Ectodermal cell (in vitro differentiated cells): ENCODE data around the gene HMG20A.

Source experiments
- H3K27ac ChIP-seq: 2 replicates; pipeline ENCODE4 v1.7.0; 2013; ENCODE audit warnings: mild to moderate bottlenecking, low read depth, low read length; ENCODE audit not compliant: insufficient read depth, poor library complexity, severe bottlenecking
- H3K27me3 ChIP-seq: 2 replicates; pipeline ENCODE4 v1.7.0; 2013; ENCODE audit warnings: mild to moderate bottlenecking, low read length; ENCODE audit not compliant: insufficient read depth, control insufficient read depth, poor library complexity, severe bottlenecking
- H3K36me3 ChIP-seq: one replicate; pipeline ENCODE4 v1.7.0; 2013; ENCODE audit warnings: low read length; ENCODE audit not compliant: control insufficient read depth, insufficient read depth
- H3K4me1 ChIP-seq: one replicate; pipeline ENCODE4 v1.7.0; 2013; ENCODE audit warnings: low read length; ENCODE audit not compliant: control insufficient read depth, insufficient read depth
- H3K4me3 ChIP-seq: 2 replicates; pipeline ENCODE4 v1.7.0; 2013; ENCODE audit warnings: low read depth, low read length, control low read depth; ENCODE audit not compliant: insufficient read depth
- H3K9me3 ChIP-seq: 2 replicates; pipeline ENCODE4 v1.7.0; 2013; ENCODE audit warnings: mild to moderate bottlenecking, low read length, moderate library complexity; ENCODE audit not compliant: control insufficient read depth
- WGBS, 2 experiments: methylation state at CpG; one replicate each; pipeline ENCODE4 v1.1.7; 2013; ENCODE audit warnings: missing lambda C conversion rate in 2 of 2; 5-methylcytosine and 5-hydroxymethylcytosine counted together

The HMG20A gene

GRCh38 chr15:77514641-77515402 is 94.1 kb downstream of the HMG20A start:
- H3K4me1 ChIP-seq = peaks cover 27% of the 10 kb centered on the region
- H3K4me3 ChIP-seq = no peak overlapping the region
- no peaks in the 10 kb centered on the region for H3K27me3 ChIP-seq
- no peaks in the 10 kb centered on the region for H3K36me3 ChIP-seq
- no peaks in the 10 kb centered on the region for H3K9me3 ChIP-seq
- WGBS, 2 experiments = 75 to 77% methylated on average over 10 to 11 of the region's 11 CpGs
- H3K27ac ChIP-seq = no peak overlapping the region

- Histone ChIP-seq H3K27ac (no peak overlapping the region), H3K4me1 (peaks cover 22% of the 10 kb centered on the region), H3K36me3 (no peaks in the 10 kb centered on the region), H3K9me3 (no peaks in the 10 kb centered on the region), H3K27me3 (no peaks in the 10 kb centered on the region), H3K4me3 (no peak overlapping the region)
- 93 to 94% methylated on average over 2 of the region's 2 CpGs for WGBS, 2 experiments
These were observed 94.9 kb downstream of the HMG20A start for GRCh38 chr15:77515613-77516012.

- no peak overlapping the region for H3K27ac ChIP-seq
- H3K36me3 ChIP-seq = no peaks in the 10 kb centered on the region
- H3K4me3 ChIP-seq = no peak overlapping the region
- no peaks in the 10 kb centered on the region for H3K27me3 ChIP-seq
- peaks cover 22% of the 10 kb centered on the region for H3K4me1 ChIP-seq
- WGBS, 2 experiments = 93 to 94% methylated on average over 7 of the region's 7 CpGs
- H3K9me3 ChIP-seq = no peaks in the 10 kb centered on the region
These were observed 95.4 kb downstream of the HMG20A start for GRCh38 chr15:77516076-77516475.

GRCh38 chr15:77516786-77517185 is 96.1 kb downstream of the HMG20A start:
- H3K36me3 ChIP-seq = no peaks in the 10 kb centered on the region
- no peaks in the 10 kb centered on the region for H3K9me3 ChIP-seq
- 96% methylated on average over 12 of the region's 12 CpGs for WGBS, 2 experiments
- peaks cover 22% of the 10 kb centered on the region for H3K4me1 ChIP-seq
- H3K4me3 ChIP-seq = no peak overlapping the region
- H3K27ac ChIP-seq = no peak overlapping the region
- H3K27me3 ChIP-seq = no peaks in the 10 kb centered on the region

- Histone ChIP-seq H3K27me3 (no peaks in the 10 kb centered on the region), H3K4me3 (no peak overlapping the region), H3K4me1 (peaks cover 22% of the 10 kb centered on the region), H3K36me3 (no peaks in the 10 kb centered on the region), H3K9me3 (no peaks in the 10 kb centered on the region), H3K27ac (no peak overlapping the region)
- WGBS, 2 experiments = 80 to 84% methylated on average over 6 to 7 of the region's 7 CpGs
These were observed 96.9 kb downstream of the HMG20A start for GRCh38 chr15:77517579-77517978.

GRCh38 chr15:77518458-77518857 is 97.8 kb downstream of the HMG20A start:
- no peaks in the 10 kb centered on the region for H3K27me3 ChIP-seq
- H3K4me3 ChIP-seq = no peak overlapping the region
- WGBS, 2 experiments = 95 to 99% methylated on average over 6 of the region's 6 CpGs
- no peaks in the 10 kb centered on the region for H3K36me3 ChIP-seq
- no peaks in the 10 kb centered on the region for H3K9me3 ChIP-seq
- H3K27ac ChIP-seq = no peak overlapping the region
- peaks cover 22% of the 10 kb centered on the region for H3K4me1 ChIP-seq

- H3K4me1 ChIP-seq = peaks cover 21% of the 10 kb centered on the region
- H3K27me3 ChIP-seq = no peaks in the 10 kb centered on the region
- no peak overlapping the region for H3K4me3 ChIP-seq
- H3K9me3 ChIP-seq = no peaks in the 10 kb centered on the region
- 91 to 92% methylated on average over 3 of the region's 3 CpGs for WGBS, 2 experiments
- no peak overlapping the region for H3K27ac ChIP-seq
- H3K36me3 ChIP-seq = no peaks in the 10 kb centered on the region
These were observed 98.9 kb downstream of the HMG20A start for GRCh38 chr15:77519540-77519939.

- peaks cover 2% of the 10 kb centered on the region for H3K27me3 ChIP-seq
- 88 to 98% methylated on average over 5 to 6 of the region's 6 CpGs for WGBS, 2 experiments
- H3K4me3 ChIP-seq = no peak overlapping the region
- H3K4me1 ChIP-seq = peaks cover 5% of the 10 kb centered on the region
- no peak overlapping the region for H3K27ac ChIP-seq
- H3K36me3 ChIP-seq = no peaks in the 10 kb centered on the region
- no peaks in the 10 kb centered on the region for H3K9me3 ChIP-seq
These were observed 100.5 kb downstream of the HMG20A start for GRCh38 chr15:77521206-77521605.

- 39% methylated on average over 6 of the region's 6 CpGs for WGBS, 2 experiments
- Histone ChIP-seq H3K4me3 (no peak overlapping the region), H3K36me3 (no peaks in the 10 kb centered on the region)
These were observed 104.7 kb downstream of the HMG20A start for GRCh38 chr15:77525400-77525811.

GRCh38 chr15:77525907-77526594 is 105.4 kb downstream of the HMG20A start:
- no peak overlapping the region for H3K4me3 ChIP-seq
- peaks cover 19% of the 10 kb centered on the region for H3K27me3 ChIP-seq
- no peak overlapping the region for H3K27ac ChIP-seq
- no peaks in the 10 kb centered on the region for H3K9me3 ChIP-seq
- no peaks in the 10 kb centered on the region for H3K36me3 ChIP-seq
- WGBS, 2 experiments = 82 to 86% methylated on average over 11 of the region's 11 CpGs
- peaks cover 18% of the 10 kb centered on the region for H3K4me1 ChIP-seq

More at GRCh38 chr15:77525400-77525811, 104.7 kb downstream of the HMG20A start:
- Histone ChIP-seq H3K4me1 (peaks cover 18% of the 10 kb centered on the region), H3K9me3 (no peaks in the 10 kb centered on the region), H3K27me3 (peaks cover 16% of the 10 kb centered on the region), H3K27ac (no peak overlapping the region)
